Renal cortical epithelial cell (primary cell): ENCODE data around the gene GNB4. TPM values are rescaled to one million over a fixed set of nuclear protein-coding genes. Genes with fewer than 3 reads are reported as not detected.

ENCODE experiments used
- DNase-seq: peaks from one replicate; pipeline ENCODE4 v3.0.0-alpha.2; 2011; ENCODE audit warnings: low read depth
- total RNA-seq: library from RNA; depleted of rRNA; stranded (reverse); fragments of >200 nt; gene quantifications from 2 replicates; pipeline ENCODE4 v1.2.3, GENCODE V29; 2014

GNB4 gene
- total RNA-seq, result 42.0 and 51.1 TPM in 2 replicates

- peak; percentile 38 for DNase-seq
These were observed at the start of gene GNB4 for GRCh38 chr3:179451265-179452175. GNB4 (minus strand) TSS chr3:179451470; CDS start chr3:179426200, 25,270 bp downstream.

- DNase-seq, result no peak
These were observed 44.2 kb upstream of the GNB4 start for GRCh38 chr3:179495483-179495882.

GRCh38 chr3:179493260-179493659 is 42.0 kb upstream of the GNB4 start:
- no peak for DNase-seq

- DNase-seq, result no peak
These were observed 36.9 kb upstream of the GNB4 start for GRCh38 chr3:179488213-179488612.

- no peak for DNase-seq
These were observed 35.5 kb upstream of the GNB4 start for GRCh38 chr3:179486806-179487205.

- no peak for DNase-seq
These were observed 31.6 kb upstream of the GNB4 start for GRCh38 chr3:179482857-179483256.

- no peak for DNase-seq
These were observed 24.9 kb upstream of the GNB4 start for GRCh38 chr3:179476215-179476614.

GRCh38 chr3:179474480-179474879 is 23.2 kb upstream of the GNB4 start:
- DNase-seq, result no peak

GRCh38 chr3:179473565-179473964 is 22.3 kb upstream of the GNB4 start:
- no peak for DNase-seq

- DNase-seq, result peak; percentile 73
These were observed 13.2 kb upstream of the GNB4 start for GRCh38 chr3:179464323-179465092.

GRCh38 chr3:179463319-179463718 is 12.0 kb upstream of the GNB4 start:
- DNase-seq, result no peak

- no peak for DNase-seq
These were observed 9.0 kb upstream of the GNB4 start for GRCh38 chr3:179460260-179460659.

- no peak for DNase-seq
These were observed 4.7 kb upstream of the GNB4 start for GRCh38 chr3:179455954-179456353.

GRCh38 chr3:179454887-179455286 is 3.6 kb upstream of the GNB4 start:
- no peak for DNase-seq

GRCh38 chr3:179453967-179454366 is 2.7 kb upstream of the GNB4 start:
- no peak for DNase-seq

GRCh38 chr3:179452872-179453271 is 1.6 kb upstream of the GNB4 start:
- DNase-seq, result no peak

GRCh38 chr3:179452176-179452564 is 900 bp upstream of the GNB4 start:
- DNase-seq, result no peak

- no peak for DNase-seq
These were observed 387 bp downstream of the GNB4 start for GRCh38 chr3:179450901-179451264.

- no peak for DNase-seq
These were observed 989 bp downstream of the GNB4 start for GRCh38 chr3:179450261-179450701.

GRCh38 chr3:179449636-179450035 is 1.6 kb downstream of the GNB4 start:
- no peak for DNase-seq

GRCh38 chr3:179447251-179447650 is 4.0 kb downstream of the GNB4 start:
- no peak for DNase-seq

- DNase-seq, result peak; percentile 40
These were observed 4.8 kb downstream of the GNB4 start for GRCh38 chr3:179446501-179446900.

GRCh38 chr3:179438841-179439240 is 12.4 kb downstream of the GNB4 start:
- no peak for DNase-seq
